ENCODE data around the gene GADD45G. TPM values are rescaled to one million over a fixed set of nuclear protein-coding genes. Genes with fewer than 3 reads are reported as not detected.

GADD45G gene
- total RNA-seq, 1 experiment from 2014 or later, result 6.0 TPM

GRCh38 chr9:89592963-89593726 lies 11.7 kb upstream of the GADD45G start:
- peak; percentile 50 for DNase-seq (ENCODE audit: low spot score)

GRCh38 chr9:89593727-89594427 lies 10.9 kb upstream of the GADD45G start:
- peak; percentile 55 for DNase-seq (ENCODE audit: low spot score)

- DNase-seq (ENCODE audit: low spot score), result no peak
Measured at GRCh38 chr9:89594811-89595550, 9.8 kb upstream of the GADD45G start.

- DNase-seq (ENCODE audit: low spot score), result no peak
Measured at GRCh38 chr9:89595646-89596045, 9.2 kb upstream of the GADD45G start.

GRCh38 chr9:89596937-89597555 lies 7.8 kb upstream of the GADD45G start:
- no peak for DNase-seq (ENCODE audit: low spot score)

- DNase-seq (ENCODE audit: low spot score), result peak; percentile 70
Measured at GRCh38 chr9:89597711-89598362, 7.0 kb upstream of the GADD45G start.

GRCh38 chr9:89598363-89598713 lies 6.5 kb upstream of the GADD45G start:
- no peak for DNase-seq (ENCODE audit: low spot score)

GRCh38 chr9:89598926-89599325 lies 5.9 kb upstream of the GADD45G start:
- DNase-seq (ENCODE audit: low spot score), result no peak

GRCh38 chr9:89600831-89601230 lies 4.0 kb upstream of the GADD45G start:
- no peak for DNase-seq (ENCODE audit: low spot score)

GRCh38 chr9:89601306-89601705 lies 3.5 kb upstream of the GADD45G start:
- DNase-seq (ENCODE audit: low spot score), result no peak

GRCh38 chr9:89601856-89602562 lies 2.8 kb upstream of the GADD45G start:
- DNase-seq (ENCODE audit: low spot score), result no peak

GRCh38 chr9:89602978-89603766 lies 1.6 kb upstream of the GADD45G start:
- DNase-seq (ENCODE audit: low spot score), result peak; percentile 86

GRCh38 chr9:89603767-89604665 lies 796 bp upstream of the GADD45G start:
- peak; percentile 82 for DNase-seq (ENCODE audit: low spot score)

GRCh38 chr9:89605465-89606048 lies 745 bp downstream of the GADD45G start:
- DNase-seq (ENCODE audit: low spot score), result peak; percentile 55

- peak; percentile 83 for DNase-seq (ENCODE audit: low spot score)
Measured at GRCh38 chr9:89606049-89606623, 1.3 kb downstream of the GADD45G start.

GRCh38 chr9:89606624-89607311 lies 2.0 kb downstream of the GADD45G start:
- DNase-seq (ENCODE audit: low spot score), result peak; percentile 85

GRCh38 chr9:89608641-89609335 lies 4.0 kb downstream of the GADD45G start:
- DNase-seq (ENCODE audit: low spot score), result no peak

All from A172 (cell line).